GM18526 (cell line): ENCODE measurements around the gene PWP2.

Experiments used
- POLR2A ChIP-seq: IDR thresholded peaks from 3 replicates; pipeline ENCODE4 v1.6.1; 2011; ENCODE audit not compliant: insufficient read length; ENCODE audit errors: extremely low read depth

Gene PWP2

GRCh38 chr21:44089001-44089911, 17.9 kb upstream of the PWP2 start:
- TF ChIP-seq POLR2A: no peak

- TF ChIP-seq POLR2A: no peak
Observed at GRCh38 chr21:44090325-44090724, 16.9 kb upstream of the PWP2 start.

- TF ChIP-seq POLR2A: no peak
Observed at GRCh38 chr21:44092211-44092610, 15.0 kb upstream of the PWP2 start.

GRCh38 chr21:44093761-44094160, 13.4 kb upstream of the PWP2 start:
- no peak for TF ChIP-seq POLR2A

- no peak for TF ChIP-seq POLR2A
Observed at GRCh38 chr21:44094832-44095231, 12.4 kb upstream of the PWP2 start.
